Activated T-cell treated with anti-CD3 and anti-CD28 coated beads, Interleukin-2, amount 50 U/mL, for 1 hour (primary cell): ENCODE results near the gene RWDD3.

Experiments
- DNase-seq: peaks from one replicate; pipeline ENCODE4 v3.0.0-alpha.2; 2020

The RWDD3 gene

GRCh38 chr1:95230768-95231191, 3.2 kb upstream of the RWDD3 start:
- no peak for DNase-seq

- DNase-seq = no peak
These were observed 1.2 kb upstream of the RWDD3 start for GRCh38 chr1:95232646-95233318.

- no peak for DNase-seq
These were observed 682 bp upstream of the RWDD3 start for GRCh38 chr1:95233319-95233736.

- no peak for DNase-seq
These were observed 3.0 kb downstream of the RWDD3 start for GRCh38 chr1:95236784-95237575.

- DNase-seq = no peak
These were observed 4.1 kb downstream of the RWDD3 start for GRCh38 chr1:95237981-95238703.

GRCh38 chr1:95245029-95245428, 11.0 kb downstream of the RWDD3 start:
- DNase-seq = no peak

GRCh38 chr1:95246511-95246910, 12.5 kb downstream of the RWDD3 start:
- no peak for DNase-seq

GRCh38 chr1:95247607-95248006, 13.6 kb downstream of the RWDD3 start:
- no peak for DNase-seq

- DNase-seq = no peak
These were observed 15.9 kb downstream of the RWDD3 start for GRCh38 chr1:95249916-95250315.

GRCh38 chr1:95252422-95252821, 18.4 kb downstream of the RWDD3 start:
- DNase-seq = no peak

- DNase-seq = no peak
These were observed 20.9 kb downstream of the RWDD3 start for GRCh38 chr1:95254959-95255358.

GRCh38 chr1:95255826-95256225, 21.8 kb downstream of the RWDD3 start:
- no peak for DNase-seq

GRCh38 chr1:95257758-95258157, 23.7 kb downstream of the RWDD3 start:
- DNase-seq = no peak

GRCh38 chr1:95259245-95259644, 25.2 kb downstream of the RWDD3 start:
- no peak for DNase-seq

- no peak for DNase-seq
These were observed 28.9 kb downstream of the RWDD3 start for GRCh38 chr1:95262913-95263312.

- no peak for DNase-seq
These were observed 29.4 kb downstream of the RWDD3 start for GRCh38 chr1:95263450-95263849.

GRCh38 chr1:95265106-95265505, 31.1 kb downstream of the RWDD3 start:
- no peak for DNase-seq

GRCh38 chr1:95276429-95276828, 42.4 kb downstream of the RWDD3 start:
- DNase-seq = no peak

- DNase-seq = no peak
These were observed 44.4 kb downstream of the RWDD3 start for GRCh38 chr1:95278173-95279006.

- no peak for DNase-seq
These were observed 47.9 kb downstream of the RWDD3 start for GRCh38 chr1:95281781-95282517.

- no peak for DNase-seq
These were observed 48.5 kb downstream of the RWDD3 start for GRCh38 chr1:95282518-95282895.

GRCh38 chr1:95284420-95284819, 50.4 kb downstream of the RWDD3 start:
- DNase-seq = no peak
